Ovary (tissue), 9 donors: ENCODE measurements around the gene CCDC12. TPM values are rescaled to one million over a fixed set of nuclear protein-coding genes. Genes with fewer than 3 reads are reported as not detected.
A peak's percentile ranks its signal among the peaks of the same experiment; 100 is the strongest.

Experiments
- DNase-seq, 5 donors: peaks; one replicate each; pipeline ENCODE4 v3.0.0-alpha.2; 2019 to 2020
- H3K27ac ChIP-seq, 2 donors: fragments of 200-600 bp; one replicate each; pipeline versions ENCODE4 v1.5.1 to v1.8.0; 2019 to 2022
- H3K27me3 ChIP-seq: fragments of 200-600 bp; one replicate; pipeline ENCODE4 v1.8.0; 2022
- H3K36me3 ChIP-seq: fragments of 200-600 bp; sonication (generic); one replicate; pipeline ENCODE4 v1.5.1; 2019
- H3K4me1 ChIP-seq: one replicate; pipeline ENCODE4 v1.8.1; 2013; ENCODE audit warnings: mild to moderate bottlenecking, moderate library complexity; ENCODE audit not compliant: insufficient read depth
- H3K4me3 ChIP-seq: fragments of 200-600 bp; sonication (generic); one replicate; pipeline ENCODE4 v1.5.1; 2017
- H3K9me3 ChIP-seq, 2 donors: fragments of 200-600 bp in 1 of 2; sonication (generic) in 1 of 2; one replicate each; pipeline versions ENCODE4 v1.5.1 to v1.8.1; 2013 to 2019; ENCODE audit warnings: mild to moderate bottlenecking in 1 of 2, moderate library complexity in 1 of 2
- EP300 ChIP-seq: sonication (generic); formaldehyde crosslinking; IDR thresholded peaks from one replicate; pipeline ENCODE4 v1.6.1; 2017; ENCODE audit warnings: antibody characterized with exemption
- POLR2A ChIP-seq: fragments of 450-650 bp; IDR thresholded peaks from one replicate; pipeline ENCODE4 v1.6.1; 2017; ENCODE audit warnings: antibody characterized with exemption, mild to moderate bottlenecking, moderate library complexity
- WGBS, 3 donors: extraction: QIAGEN DNeasy Blood & Tissue Kit in 1 of 3; methylation state at CpG; one replicate each; pipeline versions ENCODE4 v1.1.5 to v1.1.7; 2013 to 2017; 5-methylcytosine and 5-hydroxymethylcytosine counted together
- intact Hi-C, 4 donors: fragments of 100-400 bp; cut with DNase I; formaldehyde crosslinking; loops; one replicate each; pipeline versions ENCODE4 v1.11.0 to v1.15.1; 2022 to 2023
- polyA plus RNA-seq, 2 donors: library from polyadenylated mRNA; stranded (reverse); fragments of 200-250 nt in 1 of 2; fragments of 350-450 nt in 1 of 2; fragmentation: Illumina TruSeq in 1 of 2; extraction: RNeasy Lipid Tissue Mini Kit (QIAGEN cat#74804) in 1 of 2; gene quantifications; one replicate each; pipeline ENCODE4 v1.2.3, GENCODE V29; 2013 to 2014
- total RNA-seq, 7 donors: library from RNA; depleted of rRNA in 2 of 7; stranded (reverse); fragments of >200 nt in 2 of 7; fragmentation: NEBNext Ultra II Directional in 3 of 7; extraction: Animal tissue kit (Norgen Biotek cat#: 25700) in 3 of 7; gene quantifications; one replicate each; pipeline versions ENCODE4 v1.1.0 to v1.2.4, GENCODE V29; 2016 to 2023
- TF ChIP-seq, protein P1 (sequence below), 3 donors: fragments of 450-650 bp in 2 of 3; fragments of 200-600 bp in 1 of 3; IDR thresholded peaks; one replicate each; pipeline versions ENCODE4 v1.5.1 to v1.8.0; 2016 to 2022; ENCODE audit warnings: antibody characterized with exemption in 3 of 3, mild to moderate bottlenecking in 1 of 3
- donor health status: DM: no; HTN: no; CAD: no; lungs with moderate emphysema.
- donor health status: DM: no; HTN: no; CAD: no.
- donor health status: Bipolar disorder and iron deficiency.
- donor health status: DM: yes; HTN: yes; CAD: no.
- donor health status: DM: no; HTN: no; CAD: no.
- donor health status: DM: yes; HTN: yes; CAD: no.

The CCDC12 gene
- total and polyA plus RNA-seq, 9 donors = 32.2 to 66.7 (median 42.3) TPM

DNA sequence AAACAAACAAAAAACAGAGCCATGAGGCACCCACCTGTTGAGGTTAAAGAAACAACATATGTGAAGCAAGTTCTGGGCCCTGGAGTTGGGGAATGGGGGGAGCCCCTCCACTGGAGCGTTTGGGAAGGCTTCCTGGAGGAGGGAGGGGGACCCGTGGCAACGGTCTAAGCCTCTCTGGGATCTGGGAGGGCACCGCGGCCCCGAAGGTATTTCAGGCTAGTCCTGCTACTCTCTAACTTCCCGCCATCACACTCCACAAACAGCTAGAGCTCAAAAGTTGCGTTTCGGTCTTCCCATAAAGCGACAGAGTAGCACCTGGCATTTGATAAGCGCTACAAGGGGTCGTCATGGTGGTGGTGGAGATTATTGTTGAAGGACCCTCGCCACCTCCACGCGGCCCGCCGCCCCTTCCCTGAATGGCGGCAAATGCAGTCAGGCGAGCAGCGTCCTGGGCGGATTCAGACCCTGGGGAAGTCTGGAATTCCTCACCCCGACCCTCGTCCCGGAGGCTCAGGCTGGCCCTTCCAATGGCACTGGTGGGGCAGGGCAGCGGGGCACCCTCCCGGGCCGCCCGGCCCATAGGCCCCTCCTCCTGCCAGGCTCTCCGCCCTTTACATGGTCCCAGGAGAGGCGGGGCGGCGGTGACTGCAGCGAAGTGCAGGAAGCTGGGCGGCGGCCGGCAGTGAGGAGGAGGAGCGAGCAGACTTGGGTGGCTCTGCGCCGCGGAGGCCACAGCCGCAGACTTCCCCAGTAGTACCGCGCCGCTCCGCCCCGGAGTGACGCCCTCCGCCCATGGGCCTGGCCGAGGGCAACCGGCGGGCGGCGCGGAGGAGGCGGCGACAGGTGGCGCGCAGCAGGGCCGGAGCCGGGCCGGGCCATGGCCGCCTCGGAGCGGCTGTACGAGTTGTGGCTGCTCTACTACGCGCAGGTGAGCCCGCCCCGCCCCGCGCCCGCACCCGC is 2.7 kb upstream of the CCDC12 start, which contains the start of gene NBEAL2:
NBEAL2 (plus strand) TSS at position 682 of the 960 bp plus-strand sequence; CDS start at position 878, 196 bp downstream.
- Histone ChIP-seq H3K4me1 (peaks cover 5% of the 10 kb centered on the region), H3K36me3 (no peaks in the 10 kb centered on the region), H3K9me3 (no peaks in the 10 kb centered on the region), H3K27ac (peak within 1 kb of the TSS; percentile 16 to 61), H3K4me3 (peak within 1 kb of the TSS; percentile 59), H3K27me3 (no peaks in the 10 kb centered on the region)
- peak; percentile 85 to 90 (median 88) for DNase-seq
- WGBS, 3 donors = 1% methylated on average over 63 to 73 of the region's 73 CpGs
- TF ChIP-seq POLR2A (peak; percentile 8), EP300 (no peak)
- intact Hi-C loops = loop anchor here in 1 of 4 donors (5.0 kb wide), 1 partner anchor 42 kb away; no protein-coding TSS in a partner anchor

GRCh38 chr3:46978381-46978780 is 1.8 kb upstream of the CCDC12 start:
- DNase-seq = peak in 1 of 5 donors; percentile 47
- Histone ChIP-seq H3K4me3 (no peak overlapping the region), H3K4me1 (peaks cover 5% of the 10 kb centered on the region), H3K27ac (no peak overlapping the region), H3K27me3 (no peaks in the 10 kb centered on the region), H3K9me3 (no peaks in the 10 kb centered on the region), H3K36me3 (no peaks in the 10 kb centered on the region)
- intact Hi-C loops = loop anchor here in 1 of 4 donors (5.0 kb wide), 1 partner anchor 41 kb away; no protein-coding TSS in a partner anchor
- 87 to 90% (median 88%) methylated on average over 9 of the region's 9 CpGs for WGBS, 3 donors
- no peak for TF ChIP-seq POLR2A
- TF ChIP-seq, protein P1, sequence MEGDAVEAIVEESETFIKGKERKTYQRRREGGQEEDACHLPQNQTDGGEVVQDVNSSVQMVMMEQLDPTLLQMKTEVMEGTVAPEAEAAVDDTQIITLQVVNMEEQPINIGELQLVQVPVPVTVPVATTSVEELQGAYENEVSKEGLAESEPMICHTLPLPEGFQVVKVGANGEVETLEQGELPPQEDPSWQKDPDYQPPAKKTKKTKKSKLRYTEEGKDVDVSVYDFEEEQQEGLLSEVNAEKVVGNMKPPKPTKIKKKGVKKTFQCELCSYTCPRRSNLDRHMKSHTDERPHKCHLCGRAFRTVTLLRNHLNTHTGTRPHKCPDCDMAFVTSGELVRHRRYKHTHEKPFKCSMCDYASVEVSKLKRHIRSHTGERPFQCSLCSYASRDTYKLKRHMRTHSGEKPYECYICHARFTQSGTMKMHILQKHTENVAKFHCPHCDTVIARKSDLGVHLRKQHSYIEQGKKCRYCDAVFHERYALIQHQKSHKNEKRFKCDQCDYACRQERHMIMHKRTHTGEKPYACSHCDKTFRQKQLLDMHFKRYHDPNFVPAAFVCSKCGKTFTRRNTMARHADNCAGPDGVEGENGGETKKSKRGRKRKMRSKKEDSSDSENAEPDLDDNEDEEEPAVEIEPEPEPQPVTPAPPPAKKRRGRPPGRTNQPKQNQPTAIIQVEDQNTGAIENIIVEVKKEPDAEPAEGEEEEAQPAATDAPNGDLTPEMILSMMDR (IDR thresholded peaks at IDR 0.05) = no peak
- TF ChIP-seq EP300 = no peak

DNA sequence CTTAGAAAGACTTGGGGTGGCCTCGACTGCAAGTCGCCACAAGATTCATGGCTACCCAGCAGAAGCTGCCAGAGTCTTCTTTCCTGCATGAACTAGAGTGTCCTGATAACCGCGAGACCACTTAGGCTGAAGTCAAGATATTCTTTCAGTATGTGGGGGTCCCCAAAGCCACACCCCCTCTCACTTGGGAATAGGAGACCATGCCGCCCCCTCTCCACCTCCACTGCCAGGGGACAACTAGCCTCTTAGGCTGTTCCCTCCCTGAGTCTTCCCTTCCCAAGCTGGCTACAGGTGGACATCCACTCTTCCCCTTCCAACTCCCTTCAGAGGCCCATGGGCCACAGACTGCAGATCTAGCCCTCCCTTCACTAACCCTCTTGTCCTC is 1.3 kb upstream of the CCDC12 start:
- H3K9me3 ChIP-seq = no peaks in the 10 kb centered on the region
- 87 to 93% (median 90%) methylated on average over 5 of the region's 5 CpGs for WGBS, 3 donors
- no peak overlapping the region for H3K27ac ChIP-seq
- H3K4me3 ChIP-seq = no peak overlapping the region
- intact Hi-C loops = loop anchor here in 1 of 4 donors (5.0 kb wide), 1 partner anchor 41 kb away; no protein-coding TSS in a partner anchor
- no peaks in the 10 kb centered on the region for H3K27me3 ChIP-seq
- DNase-seq = no peak
- peaks cover 5% of the 10 kb centered on the region for H3K4me1 ChIP-seq
- no peak for TF ChIP-seq POLR2A
- H3K36me3 ChIP-seq = no peaks in the 10 kb centered on the region

DNA sequence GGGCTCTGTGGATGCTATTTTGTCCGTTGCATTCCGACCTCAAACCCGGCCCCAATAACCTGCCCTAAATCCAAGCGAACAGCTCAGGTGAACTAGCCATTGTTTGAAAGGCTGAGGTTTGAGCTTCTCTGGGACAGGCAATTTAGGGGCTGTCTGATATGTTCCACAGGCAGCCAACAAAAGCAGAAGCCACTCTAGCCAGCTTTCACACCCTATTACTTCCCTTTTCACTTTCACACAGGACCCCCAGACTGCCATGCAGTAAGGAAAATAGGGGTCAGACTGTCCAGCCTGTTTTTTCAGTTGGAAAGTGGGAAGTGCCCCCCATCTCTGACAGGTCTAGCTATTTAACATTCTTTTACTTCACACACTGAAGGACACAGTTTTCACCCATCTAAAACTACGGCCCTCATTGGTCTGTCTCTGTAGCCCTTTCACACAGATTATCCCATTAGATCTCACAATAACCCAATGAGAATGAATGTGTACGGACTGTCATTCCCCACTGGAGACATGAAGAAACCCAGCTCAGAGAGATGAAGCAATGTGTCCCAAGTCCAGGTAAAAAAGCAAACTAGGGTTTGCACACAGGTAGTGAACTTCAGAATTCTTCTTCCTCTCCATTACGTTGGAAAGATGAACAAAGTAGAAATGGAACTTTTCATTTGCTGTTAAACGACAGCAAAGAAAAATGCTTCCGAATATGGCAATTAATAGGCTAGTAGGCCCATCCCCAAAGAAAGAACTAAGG is 1.9 kb downstream of the CCDC12 start:
- WGBS, 3 donors = 75 to 81% (median 78%) methylated on average over 9 of the region's 9 CpGs
- Histone ChIP-seq H3K9me3 (no peaks in the 10 kb centered on the region), H3K27me3 (no peaks in the 10 kb centered on the region), H3K4me1 (peaks cover 17% of the 10 kb centered on the region), H3K4me3 (no peak overlapping the region), H3K27ac (no peak overlapping the region), H3K36me3 (no peaks in the 10 kb centered on the region)
- no peak for TF ChIP-seq POLR2A
- no peak for TF ChIP-seq EP300
- TF ChIP-seq, protein P1 (IDR thresholded peaks at IDR 0.05) = no peak
- intact Hi-C loops = loop anchor here in 1 of 4 donors (5.0 kb wide), 1 partner anchor 37 kb away; no protein-coding TSS in a partner anchor
- DNase-seq = no peak

DNA sequence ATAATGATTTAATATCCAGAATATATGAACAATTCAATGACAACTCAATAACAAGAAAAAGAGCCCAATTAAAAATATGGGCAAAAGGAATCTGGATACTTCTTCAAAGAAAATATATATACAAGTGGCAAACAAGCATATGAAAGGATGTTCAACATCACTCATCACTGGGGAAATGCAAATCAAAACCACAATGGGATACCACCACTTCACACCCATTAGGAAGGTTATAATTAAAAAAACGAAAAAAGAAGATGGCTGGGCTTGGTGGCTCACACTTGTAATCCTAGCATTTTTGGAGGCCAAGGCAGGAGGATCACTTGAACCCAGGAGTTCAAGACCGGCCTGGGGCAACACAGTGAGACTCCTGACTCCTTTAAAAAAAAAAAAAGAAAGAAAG is 4.1 kb downstream of the CCDC12 start:
- 82 to 91% (median 88%) methylated on average over 2 of the region's 2 CpGs for WGBS, 3 donors
- no peaks in the 10 kb centered on the region for H3K27me3 ChIP-seq
- intact Hi-C loops = no loop called here
- no peaks in the 10 kb centered on the region for H3K9me3 ChIP-seq
- TF ChIP-seq, protein P1 (IDR thresholded peaks at IDR 0.05) = no peak
- TF ChIP-seq EP300 = no peak
- TF ChIP-seq POLR2A = no peak
- DNase-seq = no peak
- no peak overlapping the region for H3K27ac ChIP-seq
- H3K36me3 ChIP-seq = no peaks in the 10 kb centered on the region
- H3K4me3 ChIP-seq = no peak overlapping the region
- peaks cover 24% of the 10 kb centered on the region for H3K4me1 ChIP-seq
